Stimulated activated naive CD8-positive, alpha-beta T cell treated with anti-CD3 and anti-CD28 coated beads, Interleukin-15, amount 100 ng/mL, for 72 hours (primary cell): Measurements from ENCODE around the gene OR5M10.
"Not testable (repeated sequence)": the region's sequence is repeated elsewhere in the genome, so short reads cannot be mapped to it uniquely, and the experiment has no call there.

Experiments
- ATAC-seq: fragments of 150-1000 bp; cut with Tn5 transposase; 2 replicates; pipeline ENCODE4 v1.10.0; 2021; ENCODE audit warnings: mild to moderate bottlenecking, moderate library complexity
- DNase-seq, 2 donors: peaks; one replicate each; pipeline ENCODE4 v3.0.0; 2021 to 2022
- H3K27ac Mint-ChIP-seq, 2 donors: one replicate each; pipeline ENCODE4 v1.8.0; 2022; ENCODE audit warnings: mild to moderate bottlenecking in 2 of 2, mixed read lengths in 2 of 2, moderate library complexity in 2 of 2
- H3K27me3 Mint-ChIP-seq: one replicate; pipeline ENCODE4 v1.8.0; 2022; ENCODE audit warnings: mixed read lengths
- H3K4me1 Mint-ChIP-seq: one replicate; pipeline ENCODE4 v1.8.0; 2022; ENCODE audit warnings: mild to moderate bottlenecking, mixed read lengths
- H3K4me3 Mint-ChIP-seq, 2 donors: one replicate each; pipeline ENCODE4 v1.8.0; 2022; ENCODE audit warnings: mild to moderate bottlenecking in 2 of 2, mixed read lengths in 2 of 2, moderate library complexity in 1 of 2
- H3K9me3 Mint-ChIP-seq, 2 donors: one replicate each; pipeline ENCODE4 v1.8.0; 2022; ENCODE audit warnings: mixed read lengths in 2 of 2

Gene OR5M10

DNA sequence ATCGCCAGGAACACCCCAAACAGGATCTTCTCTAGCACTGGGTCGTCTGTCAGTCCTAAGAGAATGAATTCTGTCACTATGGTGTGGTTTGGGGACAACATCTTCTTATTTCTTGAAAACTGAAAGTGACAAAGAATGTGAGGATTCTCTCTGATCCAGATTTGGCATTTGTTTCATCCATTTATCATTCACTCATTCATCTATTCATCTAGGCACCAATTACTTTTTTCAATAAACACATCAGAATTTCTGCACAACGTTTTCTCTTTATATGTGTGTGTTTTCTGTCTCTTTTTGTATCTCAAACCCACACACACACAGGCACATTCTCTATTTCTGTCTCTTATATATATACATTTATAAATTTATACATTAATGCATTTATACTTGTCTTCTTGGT lies at the start of gene OR5M10:
TSS of gene OR5M10 (minus strand) at position 101 of the 400 bp plus-strand sequence. CDS start at position 101, 0 bp downstream.
- Mint-ChIP-seq H3K27ac (no peak within 1 kb of the TSS), H3K4me3 (no peak within 1 kb of the TSS), H3K9me3 (peaks cover 0 to 4% of the 10 kb centered on the region in 2 donors), H3K27me3 (no peaks in the 10 kb centered on the region), H3K4me1 (no peaks in the 10 kb centered on the region)
- DNase-seq (no peak), ATAC-seq (no peak)

DNA sequence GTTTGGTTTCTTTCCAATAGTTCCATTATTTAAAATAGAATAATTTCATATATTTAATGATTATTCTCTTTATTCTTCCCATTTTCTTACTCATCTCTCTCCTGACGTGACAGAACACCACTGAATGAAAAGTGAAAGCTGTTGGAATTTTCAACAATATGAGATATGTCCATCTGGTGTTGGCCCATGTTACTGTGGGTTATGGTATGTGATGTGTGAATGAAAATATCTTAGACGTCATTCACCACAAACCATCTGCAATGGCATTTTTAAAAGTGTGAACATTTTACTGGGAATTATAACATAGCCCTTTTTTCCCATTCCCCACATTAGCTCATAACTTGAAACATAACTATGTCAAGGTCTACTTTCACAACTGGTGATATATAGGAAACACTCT lies 48.4 kb upstream of the OR5M10 start:
- ATAC-seq = no peak
- no peak for DNase-seq
- Mint-ChIP-seq H3K4me3 (no peak overlapping the region), H3K9me3 (peaks cover 0 to 18% of the 10 kb centered on the region in 2 donors), H3K4me1 (no peaks in the 10 kb centered on the region), H3K27ac (no peak overlapping the region), H3K27me3 (no peaks in the 10 kb centered on the region)

DNA sequence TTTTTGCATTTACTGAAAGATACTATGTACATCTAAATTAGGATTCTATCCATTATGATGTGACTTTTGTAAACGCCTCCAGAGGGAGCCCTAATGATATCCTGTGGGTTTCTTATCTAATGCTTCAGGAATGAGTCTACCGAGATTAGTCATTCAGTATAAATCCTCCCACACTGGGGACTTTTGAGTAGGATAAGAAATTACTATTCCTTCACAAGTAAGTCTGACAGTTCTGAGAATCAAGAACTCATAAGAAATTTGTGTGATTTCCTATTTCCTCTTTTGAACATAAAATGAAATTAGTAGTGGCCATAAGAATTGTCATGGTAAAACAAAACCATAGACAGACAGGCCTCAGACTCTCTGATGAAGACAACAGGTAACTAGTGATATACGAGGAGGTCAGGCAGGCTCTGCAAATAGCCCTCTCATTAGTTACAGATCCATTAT lies 47.2 kb upstream of the OR5M10 start:
- peaks cover 0 to 16% of the 10 kb centered on the region in 2 donors for H3K9me3 Mint-ChIP-seq
- DNase-seq (no peak), ATAC-seq (peak; percentile 82)
- no peaks in the 10 kb centered on the region for H3K4me1 Mint-ChIP-seq
- no peaks in the 10 kb centered on the region for H3K27me3 Mint-ChIP-seq
- H3K27ac Mint-ChIP-seq = no peak overlapping the region
- H3K4me3 Mint-ChIP-seq = no peak overlapping the region

DNA sequence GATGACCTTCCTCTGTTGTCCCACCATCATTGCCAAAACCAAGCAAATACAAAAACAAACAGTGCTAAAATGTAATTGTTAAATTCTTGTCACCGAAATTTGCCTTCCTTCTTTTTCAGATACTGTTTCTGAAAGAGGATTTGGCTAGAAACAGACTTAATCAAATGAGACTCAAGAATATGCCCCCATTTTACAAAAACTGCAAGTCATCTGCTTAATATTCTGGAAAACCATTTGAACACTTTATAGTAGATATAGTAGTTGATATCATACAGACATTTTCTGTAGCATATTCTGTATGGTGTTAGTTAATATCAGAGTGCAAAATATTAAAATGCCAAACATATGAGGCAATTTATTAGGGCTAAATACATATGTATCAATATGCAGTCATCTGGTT lies 33.7 kb upstream of the OR5M10 start:
- no peak overlapping the region for H3K27ac Mint-ChIP-seq
- no peak for ATAC-seq

DNA sequence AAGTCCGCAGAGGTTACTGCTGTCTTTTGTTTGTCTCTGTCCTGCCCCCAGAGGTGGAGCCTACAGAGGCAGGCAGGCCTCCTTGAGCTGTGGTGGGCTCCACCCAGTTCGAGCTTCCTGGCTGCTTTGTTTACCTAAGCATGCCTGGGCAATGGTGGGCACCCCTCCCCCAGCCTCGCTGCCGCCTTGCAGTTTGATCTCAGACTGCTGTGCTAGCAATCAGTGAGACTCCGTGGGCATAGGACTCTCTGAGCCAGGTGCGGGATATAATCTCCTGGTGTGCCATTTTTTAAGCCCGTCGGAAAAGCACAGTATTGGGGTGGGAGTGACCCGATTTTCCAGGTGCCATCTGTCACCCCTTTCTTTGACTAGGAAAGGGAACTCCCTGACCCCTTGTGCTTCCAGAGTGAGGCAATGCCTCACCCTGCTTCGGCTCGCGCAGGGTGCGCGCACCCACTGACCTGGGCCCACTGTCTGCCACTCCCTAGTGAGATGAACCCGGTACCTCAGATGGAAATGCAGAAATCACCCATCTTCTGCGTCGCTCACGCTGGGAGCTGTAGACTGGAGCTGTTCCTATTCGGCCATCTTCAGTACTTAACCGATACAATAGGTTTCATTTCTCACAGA lies 14.7 kb upstream of the OR5M10 start:
- not testable (repeated sequence) for H3K9me3 Mint-ChIP-seq, DNase-seq, H3K4me1 Mint-ChIP-seq, H3K27ac Mint-ChIP-seq, H3K4me3 Mint-ChIP-seq, H3K27me3 Mint-ChIP-seq, ATAC-seq

More for the DNA sequence above, 33.7 kb upstream of the OR5M10 start:
- H3K4me1 Mint-ChIP-seq = no peaks in the 10 kb centered on the region
- no peak for DNase-seq
- peaks cover 0 to 8% of the 10 kb centered on the region in 2 donors for H3K9me3 Mint-ChIP-seq
- H3K27me3 Mint-ChIP-seq = no peaks in the 10 kb centered on the region
- H3K4me3 Mint-ChIP-seq = no peak overlapping the region

DNA sequence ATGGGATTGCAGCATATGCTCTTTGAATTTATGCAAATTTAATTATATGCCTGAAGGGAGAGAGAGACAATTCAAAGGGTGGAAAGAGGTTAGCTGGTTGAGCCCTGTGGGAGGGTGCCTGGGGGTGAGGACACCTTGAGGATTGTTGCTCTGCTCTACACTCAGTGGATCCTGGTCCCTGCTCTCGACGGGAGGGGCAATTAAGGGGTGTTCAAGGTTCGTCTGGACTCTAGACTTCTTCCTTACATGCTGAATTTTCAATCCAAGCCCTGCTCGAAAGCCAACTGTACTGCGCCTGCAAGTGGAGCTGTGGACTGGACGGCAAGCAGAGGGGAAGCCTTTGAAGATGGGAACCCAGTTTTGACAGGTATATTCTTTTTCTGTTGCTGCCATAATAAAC lies 18.9 kb downstream of the OR5M10 start:
- H3K4me1 Mint-ChIP-seq = no peaks in the 10 kb centered on the region

DNA sequence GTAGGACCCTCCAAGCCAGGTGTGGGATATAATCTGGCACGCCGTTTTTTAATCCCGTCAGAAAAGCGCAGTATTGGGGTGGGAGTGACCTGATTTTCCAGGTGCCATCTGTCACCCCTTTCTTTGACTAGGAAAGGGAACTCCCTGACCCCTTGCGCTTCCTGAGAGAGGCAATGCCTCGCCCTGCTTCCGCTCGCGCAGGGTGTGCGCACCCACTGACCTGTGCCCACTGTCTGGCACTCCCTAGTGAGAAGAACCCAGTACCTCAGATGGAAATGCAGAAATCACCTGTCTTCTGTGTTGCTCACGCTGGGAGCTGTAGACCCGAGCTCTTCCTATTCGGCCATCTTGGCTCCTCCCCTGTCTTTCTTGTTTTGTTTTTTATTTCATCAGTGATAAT lies 22.8 kb downstream of the OR5M10 start:
- not testable (repeated sequence) for H3K4me3 Mint-ChIP-seq

More for the DNA sequence above, 18.9 kb downstream of the OR5M10 start:
- H3K27ac Mint-ChIP-seq = no peak overlapping the region
- peaks cover 0 to 18% of the 10 kb centered on the region in 2 donors for H3K9me3 Mint-ChIP-seq
- ATAC-seq = no peak
- H3K4me3 Mint-ChIP-seq = no peak overlapping the region
- DNase-seq = no peak
- H3K27me3 Mint-ChIP-seq = no peaks in the 10 kb centered on the region

DNA sequence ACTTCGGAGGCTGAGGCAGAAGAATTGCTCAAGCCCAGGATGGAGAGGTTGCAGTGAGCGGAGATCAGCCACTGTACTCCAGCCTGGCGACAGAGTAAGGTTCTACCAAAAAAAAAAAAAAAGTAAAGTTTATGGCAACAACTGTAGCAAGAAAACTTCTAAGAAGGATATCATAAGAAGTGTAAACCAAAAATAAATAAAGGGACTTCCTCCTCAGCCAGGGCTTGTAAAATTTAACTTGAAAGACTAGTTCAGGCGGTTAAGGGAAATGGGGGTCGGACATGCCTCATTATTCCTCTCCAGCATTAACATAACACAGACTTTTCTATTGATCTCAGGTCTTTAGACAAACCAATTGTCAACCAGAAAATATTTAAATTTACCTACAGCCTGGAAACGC lies 32.0 kb downstream of the OR5M10 start:
- no peak overlapping the region for H3K27ac Mint-ChIP-seq
- no peak overlapping the region for H3K4me3 Mint-ChIP-seq
- H3K9me3 Mint-ChIP-seq = peaks cover 4 to 10% of the 10 kb centered on the region in 2 donors
- ATAC-seq (no peak), DNase-seq (no peak)
- no peaks in the 10 kb centered on the region for H3K4me1 Mint-ChIP-seq
- H3K27me3 Mint-ChIP-seq = no peaks in the 10 kb centered on the region

More for the DNA sequence above, 22.8 kb downstream of the OR5M10 start:
- H3K27ac Mint-ChIP-seq, H3K4me1 Mint-ChIP-seq, H3K27me3 Mint-ChIP-seq, DNase-seq, H3K9me3 Mint-ChIP-seq, ATAC-seq: not testable (repeated sequence)

DNA sequence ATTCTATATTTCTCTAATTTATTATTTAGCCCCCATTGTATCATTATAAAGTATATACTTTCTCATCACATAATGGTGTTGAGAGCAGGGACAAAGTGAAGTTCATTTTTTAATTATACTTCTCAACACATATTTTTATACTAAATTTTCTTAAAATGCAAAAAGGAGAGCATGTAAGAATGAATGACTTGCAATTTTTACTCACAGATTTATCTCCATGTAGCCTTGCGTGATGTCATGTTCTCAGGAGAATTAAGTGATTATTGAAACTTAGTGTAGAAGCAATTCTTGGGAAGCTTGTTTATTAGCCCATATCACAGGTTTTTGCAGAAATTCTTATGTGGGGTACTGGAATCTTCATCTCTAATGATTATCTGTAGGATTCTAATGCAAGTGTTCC lies 33.8 kb downstream of the OR5M10 start:
- ATAC-seq = no peak
- DNase-seq = no peak
- no peaks in the 10 kb centered on the region for H3K4me1 Mint-ChIP-seq
- H3K4me3 Mint-ChIP-seq = no peak overlapping the region
- H3K9me3 Mint-ChIP-seq = peaks cover 8 to 10% of the 10 kb centered on the region in 2 donors
- no peak overlapping the region for H3K27ac Mint-ChIP-seq
- no peaks in the 10 kb centered on the region for H3K27me3 Mint-ChIP-seq

DNA sequence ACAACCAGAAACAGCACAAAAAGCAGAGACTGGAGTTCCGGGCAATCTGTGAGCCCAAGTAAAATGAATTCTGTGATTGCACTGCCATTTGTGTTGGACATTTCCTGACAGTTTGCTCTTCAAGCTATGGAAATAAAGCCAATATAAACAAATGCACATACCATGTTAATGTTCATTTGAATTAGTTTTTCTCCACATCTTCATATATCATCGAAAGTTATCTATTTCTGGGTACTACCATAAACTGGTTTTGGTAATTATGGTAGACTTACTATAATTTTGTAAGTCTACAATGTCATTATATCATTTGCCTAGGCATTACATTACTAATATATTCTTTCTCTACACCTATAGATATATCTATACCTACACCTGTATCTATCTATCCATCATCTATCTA lies 34.4 kb downstream of the OR5M10 start, which contains the start of gene OR5M11:
TSS of gene OR5M11 (minus strand) at position 101 of the 400 bp plus-strand sequence. CDS start at position 101, 0 bp downstream.
- H3K4me3 Mint-ChIP-seq = no peak within 1 kb of the TSS
- no peak within 1 kb of the TSS for H3K27ac Mint-ChIP-seq
- no peaks in the 10 kb centered on the region for H3K4me1 Mint-ChIP-seq
- ATAC-seq (no peak), DNase-seq (no peak)
- H3K9me3 Mint-ChIP-seq = peaks cover 10 to 11% of the 10 kb centered on the region in 2 donors
- H3K27me3 Mint-ChIP-seq = no peaks in the 10 kb centered on the region

DNA sequence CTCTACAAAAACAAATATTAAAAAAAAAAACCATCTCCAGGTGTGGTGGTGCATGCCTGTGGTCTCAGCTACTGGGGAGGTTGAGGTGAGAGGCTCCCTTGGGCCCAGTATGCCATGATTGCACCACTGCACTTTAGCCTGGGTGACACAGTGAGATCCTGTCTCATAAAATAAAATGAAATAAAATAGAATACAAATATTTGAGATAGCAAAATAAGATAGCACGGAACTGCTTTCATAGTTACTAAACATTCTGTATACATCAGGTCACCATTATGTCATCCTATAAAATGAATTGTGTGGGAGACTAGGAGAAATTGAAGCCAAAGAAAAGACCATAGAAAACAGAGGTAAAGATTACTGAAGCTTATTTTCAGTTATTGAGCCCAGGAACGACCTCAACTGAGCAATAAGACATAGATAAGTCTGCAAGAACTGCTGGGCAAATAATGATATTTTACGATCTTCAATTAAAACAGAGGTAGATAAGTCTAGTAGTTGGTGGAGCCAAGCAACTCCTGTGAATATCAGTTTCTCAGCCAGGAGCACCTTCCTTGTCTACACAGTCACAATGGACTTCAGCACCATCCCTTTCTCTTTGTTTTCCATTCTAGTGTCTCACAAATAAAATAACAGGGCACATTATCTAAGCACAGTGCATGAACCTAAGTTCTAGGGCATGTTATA lies 44.3 kb downstream of the OR5M10 start:
- no peak overlapping the region for H3K27ac Mint-ChIP-seq
- no peaks in the 10 kb centered on the region for H3K27me3 Mint-ChIP-seq
- DNase-seq = no peak
- no peak for ATAC-seq
- H3K4me3 Mint-ChIP-seq = no peak overlapping the region
- H3K9me3 Mint-ChIP-seq = peaks cover 0 to 7% of the 10 kb centered on the region in 2 donors
- H3K4me1 Mint-ChIP-seq = no peaks in the 10 kb centered on the region

DNA sequence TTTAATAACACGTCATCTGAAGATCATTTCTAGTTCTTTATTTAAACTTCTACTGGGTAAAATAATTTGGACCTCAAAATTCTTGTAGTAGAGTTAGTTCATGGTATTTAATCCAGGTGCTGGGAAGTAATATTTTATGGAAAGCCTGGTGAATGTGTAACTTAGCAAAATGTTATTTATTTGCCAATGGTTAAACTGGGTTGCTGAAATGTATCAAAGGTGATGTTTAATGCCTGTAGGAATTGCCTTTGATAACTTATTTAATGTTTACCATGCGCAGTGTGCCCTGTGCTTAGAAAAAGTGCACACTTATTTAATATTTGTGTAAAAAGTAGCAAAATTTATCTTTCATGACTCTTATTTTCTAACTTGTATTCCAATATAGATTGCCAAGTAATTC lies 45.7 kb downstream of the OR5M10 start:
- no peak overlapping the region for H3K4me3 Mint-ChIP-seq
- no peak for ATAC-seq

More for the DNA sequence above, 45.7 kb downstream of the OR5M10 start:
- Mint-ChIP-seq H3K4me1 (no peaks in the 10 kb centered on the region), H3K27ac (no peak overlapping the region), H3K27me3 (no peaks in the 10 kb centered on the region), H3K9me3 (peaks cover 0 to 8% of the 10 kb centered on the region in 2 donors)
- DNase-seq = no peak
